ENCODE data around the gene BRME1.

Gene BRME1

DNA sequence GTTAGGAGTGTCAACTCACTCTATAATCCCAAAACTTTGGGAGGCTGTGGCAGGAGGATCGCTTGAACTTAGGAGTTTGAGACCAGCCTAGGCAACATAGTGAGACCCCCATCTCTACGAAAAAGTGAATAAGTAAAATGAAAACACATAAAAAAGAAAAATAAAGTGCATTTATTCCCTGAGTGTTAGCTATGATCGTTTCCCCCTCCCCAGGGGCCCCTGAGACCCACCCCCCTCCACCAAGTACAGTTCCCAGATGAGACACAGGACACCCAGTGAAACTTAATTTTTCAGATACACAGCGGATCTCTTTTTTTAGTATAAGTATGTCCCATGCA, 57.6 kb downstream of the BRME1 start:
- no peak overlapping the region for H3K4me3 ChIP-seq (ENCODE audit: low read depth, low read length)

DNA sequence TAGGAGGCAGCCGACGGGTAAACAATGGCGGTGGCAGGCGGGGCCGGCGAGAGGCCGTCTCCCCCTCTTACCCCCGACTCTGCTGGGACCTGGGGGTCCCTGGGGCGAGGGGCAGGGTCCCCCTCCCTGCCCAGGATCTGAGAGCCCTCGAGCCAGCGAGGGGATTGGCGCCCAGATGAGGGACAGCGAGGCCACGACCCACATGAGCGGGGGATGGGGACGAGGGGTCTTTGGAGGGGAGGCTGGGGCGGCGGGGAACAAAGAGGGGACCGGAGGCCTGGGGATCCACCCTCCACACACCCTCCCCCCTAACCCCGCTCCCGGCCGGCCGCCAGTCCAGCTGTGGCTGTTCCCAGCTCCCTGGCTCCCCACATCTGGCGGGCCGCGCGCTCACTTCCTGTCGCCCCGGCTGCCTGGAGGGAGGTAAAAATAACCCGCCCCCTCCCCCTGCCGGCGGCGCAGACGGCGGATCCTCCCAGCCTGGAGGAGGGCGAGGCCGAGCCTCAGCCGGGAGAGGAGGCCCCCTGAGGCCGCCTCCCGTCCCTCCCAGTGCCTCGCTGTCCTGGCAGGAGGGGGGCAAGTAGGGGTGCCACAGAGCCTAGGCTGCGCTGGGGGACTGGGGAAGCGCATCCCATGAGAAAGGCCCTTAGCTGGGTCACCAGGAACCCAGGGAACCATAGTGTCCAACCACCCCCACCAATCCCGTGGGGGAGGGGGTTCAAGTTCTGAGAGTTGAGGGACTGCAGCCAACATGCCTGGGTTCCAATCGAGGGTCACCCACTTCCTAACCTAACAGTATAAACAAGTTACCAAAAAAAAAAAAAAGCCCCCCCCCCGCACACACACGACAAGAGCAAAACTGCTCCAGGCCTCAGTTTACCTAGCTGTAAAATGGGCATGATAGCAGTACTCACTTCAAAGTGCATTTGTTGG, 58.2 kb downstream of the BRME1 start:
- peak overlapping the region; percentile 46 for H3K4me3 ChIP-seq (ENCODE audit: low read depth, low read length)

DNA sequence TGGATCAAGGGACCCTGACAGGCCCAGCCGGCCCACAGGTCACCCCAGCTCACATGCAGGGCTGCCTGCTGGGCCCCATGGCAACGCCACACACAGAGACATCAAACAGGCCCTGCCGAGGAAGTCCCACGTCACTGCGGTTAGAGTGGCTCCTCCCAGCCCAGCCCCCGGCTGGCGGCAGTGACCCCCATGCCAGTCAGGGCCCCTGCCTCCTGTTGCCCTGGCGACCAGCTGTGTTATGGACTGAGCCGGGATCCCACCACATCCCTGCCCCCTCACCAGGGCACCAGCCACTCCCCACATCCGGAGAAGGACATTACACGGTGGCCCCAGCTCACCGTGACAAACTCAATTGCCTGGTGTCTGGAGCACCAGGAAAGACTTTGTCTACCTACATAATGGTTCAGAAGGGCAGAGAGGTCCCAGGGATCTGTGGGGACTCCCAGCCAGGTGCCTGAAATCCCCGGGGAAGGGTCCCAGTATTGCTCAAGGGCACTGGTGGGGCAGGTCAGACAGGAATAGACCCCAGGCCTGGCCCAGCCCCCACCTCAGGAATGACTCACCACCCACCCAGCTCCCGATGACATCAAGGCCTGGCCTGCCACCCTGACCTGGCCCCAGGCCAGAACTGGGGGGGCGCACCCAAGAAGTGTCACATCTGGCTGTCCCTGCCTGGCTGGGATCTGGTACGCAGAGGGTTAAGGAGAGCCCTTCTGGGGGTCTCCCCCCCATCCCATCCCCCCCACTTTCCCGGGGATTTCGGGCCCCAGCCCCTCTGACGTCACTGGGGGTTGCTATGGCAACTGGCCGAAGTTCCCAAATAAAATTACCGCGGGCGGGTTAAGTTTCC, 59.1 kb downstream of the BRME1 start:
- peak overlapping the region; percentile 46 for H3K4me3 ChIP-seq (ENCODE audit: low read depth, low read length)

DNA sequence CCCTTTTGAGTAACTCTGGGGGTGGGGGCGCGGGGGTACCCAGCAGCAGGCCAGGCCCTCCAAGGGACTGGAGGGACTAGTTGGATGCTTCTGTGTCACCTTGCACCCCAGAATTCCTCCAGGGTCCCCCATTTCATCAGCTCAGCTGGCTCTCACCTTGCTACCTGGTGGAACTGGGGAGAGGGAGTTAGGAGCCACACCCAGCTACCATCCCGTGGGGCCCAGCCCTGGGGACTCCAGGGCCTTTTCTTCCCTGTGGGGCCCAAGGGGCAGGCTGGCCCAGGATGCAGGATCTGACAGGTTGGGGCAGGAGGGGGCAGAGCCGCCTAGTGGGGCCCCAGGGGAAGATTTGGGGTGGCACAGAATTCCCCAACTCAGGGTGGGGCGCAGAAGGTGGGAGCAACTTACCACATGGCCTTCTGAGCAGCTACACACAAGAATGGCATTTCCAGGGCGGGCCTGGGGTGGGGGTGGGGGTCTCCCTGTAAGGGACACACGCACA, 61.7 kb downstream of the BRME1 start:
- H3K4me3 ChIP-seq (ENCODE audit: low read depth, low read length): no peak overlapping the region

DNA sequence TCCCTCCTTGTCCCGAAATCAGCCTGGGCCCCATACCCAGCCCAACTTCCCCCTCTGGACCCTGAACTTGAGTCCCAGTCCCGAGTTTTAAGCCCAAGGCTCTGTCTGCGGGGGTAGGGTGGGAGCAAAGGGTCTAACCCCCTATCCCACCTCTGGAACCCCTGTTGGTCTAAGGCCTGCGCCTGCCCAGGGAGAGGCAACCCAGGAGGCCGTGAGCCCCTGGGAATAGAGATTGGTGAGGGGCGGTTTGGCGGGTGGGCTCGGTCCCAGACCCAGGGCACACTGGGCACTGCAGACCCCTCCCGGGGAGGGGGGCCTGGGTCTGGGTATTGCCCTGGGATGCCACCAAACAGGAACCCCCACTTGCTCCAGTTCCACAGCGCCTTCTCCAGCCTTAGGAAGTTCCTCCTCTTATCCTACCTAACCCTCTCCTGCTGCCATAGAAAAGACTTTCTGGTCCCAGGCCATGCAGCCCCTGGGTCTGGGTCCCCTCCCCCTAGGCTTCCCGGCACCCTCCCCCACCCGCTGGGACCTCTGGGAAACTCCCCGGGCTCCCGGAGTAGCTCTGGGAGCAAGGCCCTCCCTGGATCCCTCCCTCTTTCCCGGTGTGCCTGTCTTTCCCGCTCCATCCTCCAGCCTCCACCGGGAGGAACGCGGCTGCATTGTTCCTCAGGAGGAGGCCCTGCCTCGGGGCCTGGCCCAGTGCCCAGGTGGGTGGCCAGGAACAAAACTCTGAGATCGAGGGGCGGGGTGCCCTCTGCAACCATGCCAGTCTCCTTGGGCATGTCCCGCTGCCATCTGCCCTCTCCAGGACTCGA, 62.6 kb downstream of the BRME1 start:
- H3K4me3 ChIP-seq (ENCODE audit: low read depth, low read length): peak overlapping the region; percentile 29

DNA sequence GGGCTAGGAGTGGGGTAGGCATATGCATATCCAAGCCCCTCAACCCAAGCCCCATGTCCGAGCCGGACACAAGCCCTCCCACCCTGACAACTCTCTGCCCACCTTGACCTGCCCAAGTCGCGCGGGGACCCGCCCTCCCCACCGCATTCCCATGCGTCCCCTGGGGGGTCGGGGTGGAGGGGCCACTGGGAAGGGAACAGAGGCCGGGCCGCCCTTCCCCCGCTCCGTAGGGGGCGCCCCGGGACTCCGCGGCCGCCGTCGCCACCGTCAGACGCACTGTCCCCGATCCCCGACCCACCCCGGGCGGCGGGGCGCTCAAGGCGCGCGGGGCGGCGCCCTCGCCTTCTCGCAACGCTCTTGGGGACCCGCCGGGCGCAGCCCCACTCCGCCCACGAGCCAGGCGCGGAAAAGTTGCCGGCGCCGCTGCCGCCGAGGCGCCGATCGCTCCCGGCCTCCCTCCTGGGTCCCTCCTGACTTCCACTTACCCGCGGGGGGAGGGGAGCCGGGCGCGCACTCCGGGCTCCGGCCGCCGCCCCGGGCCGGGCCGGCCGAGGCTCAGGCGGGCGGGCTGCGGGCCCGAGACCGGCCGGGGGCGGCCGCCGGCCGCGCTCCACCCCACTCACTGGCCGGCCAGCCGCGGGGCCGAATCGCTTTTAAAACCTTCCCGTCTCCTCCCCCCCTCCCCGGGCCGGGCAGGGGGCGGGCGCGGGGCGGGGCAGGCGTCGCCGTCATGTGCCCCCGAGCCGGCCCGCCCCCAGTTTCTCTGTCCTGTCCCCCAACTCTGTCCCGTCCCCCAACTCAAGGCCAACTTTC, 63.4 kb downstream of the BRME1 start:
- H3K4me3 ChIP-seq (ENCODE audit: low read depth, low read length): peak overlapping the region; percentile 63

DNA sequence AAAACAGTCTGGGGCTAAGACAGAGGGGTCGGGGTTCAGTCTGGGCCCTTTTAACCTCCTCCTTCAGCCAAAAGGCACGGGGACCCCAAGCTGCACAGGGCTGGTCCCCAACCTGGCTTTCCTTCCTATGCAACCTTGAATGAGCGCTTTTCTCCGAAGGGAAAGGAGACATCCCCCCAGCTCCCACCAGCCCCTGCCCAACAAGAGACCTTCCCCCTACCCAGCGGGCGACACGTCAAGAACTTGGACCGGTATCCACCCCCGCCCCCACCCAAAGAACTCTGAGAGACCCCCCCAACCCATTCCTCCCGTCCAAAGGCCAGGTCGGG, 64.0 kb downstream of the BRME1 start:
- H3K4me3 ChIP-seq (ENCODE audit: low read depth, low read length): peak overlapping the region; percentile 63

DNA sequence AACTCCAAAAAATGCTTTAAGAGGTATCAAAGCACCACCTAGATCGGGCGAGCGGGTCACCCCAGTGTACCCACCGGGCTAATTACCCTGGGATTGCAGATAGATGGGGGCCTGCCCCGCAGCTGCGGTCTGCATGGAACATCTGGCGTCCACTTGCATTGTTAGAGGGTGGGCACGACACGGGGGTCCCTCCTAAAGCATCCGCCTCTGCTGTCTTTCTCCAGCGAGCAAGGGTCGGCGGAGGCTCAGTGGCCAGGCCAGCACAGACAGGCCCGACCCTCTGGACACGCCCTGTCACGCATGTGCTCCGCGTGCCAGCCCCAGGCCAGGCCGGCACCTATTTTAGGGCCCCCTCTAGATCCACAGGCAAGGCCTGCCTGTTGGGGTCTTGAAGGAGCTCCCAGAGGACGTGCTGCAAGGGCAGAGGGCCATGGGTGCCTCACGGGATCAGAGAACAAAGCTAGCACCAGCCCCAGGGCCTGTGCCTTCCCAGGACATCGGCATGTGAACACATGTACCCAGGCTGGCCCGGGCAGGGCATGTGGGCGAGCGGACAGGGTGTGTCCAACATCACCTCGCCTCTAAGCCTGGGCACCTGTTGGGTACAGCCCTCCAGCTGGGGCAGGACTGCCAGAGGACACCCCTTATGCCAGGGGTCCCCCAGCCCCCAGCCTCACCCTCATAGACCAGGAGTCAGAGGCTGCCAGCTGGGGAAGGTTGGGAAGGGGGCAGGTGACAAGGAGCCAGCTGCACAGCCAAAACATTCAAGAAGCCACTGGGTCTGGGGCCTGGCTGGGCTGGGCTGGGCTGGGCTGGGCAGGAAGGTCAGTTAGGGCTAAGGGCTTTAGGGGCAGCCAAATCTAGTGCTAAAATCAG, 64.6 kb downstream of the BRME1 start:
- H3K4me3 ChIP-seq (ENCODE audit: low read depth, low read length): peak overlapping the region; percentile 63

DNA sequence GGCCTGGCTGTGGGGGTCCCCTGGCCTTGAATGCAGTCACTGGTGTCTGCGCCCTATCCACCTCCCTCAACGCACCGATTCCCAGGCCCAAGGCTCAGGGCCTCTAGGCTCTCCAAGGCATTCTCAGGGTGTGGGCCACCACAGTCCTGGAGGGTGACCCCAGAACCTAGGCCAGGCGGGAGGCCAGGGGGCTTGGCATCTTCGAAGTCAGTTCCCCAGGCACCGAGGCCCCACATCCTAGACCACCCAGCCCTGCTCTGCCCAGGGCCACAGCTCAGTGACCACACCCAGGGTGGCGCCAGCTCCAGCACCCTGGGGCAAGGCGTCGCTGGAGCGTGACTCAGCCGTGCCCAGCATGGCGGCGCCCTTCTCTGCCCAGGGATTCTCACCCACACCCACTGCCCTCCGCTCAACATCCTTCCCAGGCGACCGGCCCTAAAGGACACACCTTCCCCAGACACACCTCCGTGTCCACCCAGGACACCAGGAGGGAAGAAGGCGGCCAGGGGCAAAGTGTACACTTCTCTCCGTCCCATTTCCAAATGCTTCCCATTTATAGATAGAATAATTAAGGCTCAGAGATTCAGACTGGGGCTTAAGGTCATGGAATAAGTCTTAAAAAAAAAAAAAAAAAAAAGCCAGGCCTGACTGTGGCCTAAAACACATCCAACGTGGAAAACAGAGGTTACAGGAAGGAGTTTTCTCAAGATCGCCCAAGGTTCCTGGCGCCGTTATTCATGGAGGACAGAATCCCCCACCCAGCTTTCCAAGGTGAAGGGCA, 65.4 kb downstream of the BRME1 start:
- H3K4me3 ChIP-seq (ENCODE audit: low read depth, low read length): no peak overlapping the region

DNA sequence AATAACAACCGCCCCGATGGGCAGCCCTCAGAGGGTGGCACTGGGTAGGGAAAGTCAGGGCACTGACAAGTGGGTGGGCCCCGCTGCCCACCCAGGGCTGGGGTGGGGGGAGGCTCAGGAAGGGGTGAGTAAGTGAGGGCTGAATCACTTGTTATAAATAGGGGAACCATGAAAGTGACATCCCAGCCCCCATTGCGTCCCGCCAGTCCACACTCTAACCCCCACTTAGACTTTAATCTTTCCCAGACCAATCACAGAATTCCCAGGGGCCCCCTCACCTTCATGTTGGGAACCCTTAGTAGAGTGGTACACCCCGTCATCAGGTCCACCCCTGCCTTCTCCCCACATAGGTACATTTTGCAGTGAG, 66.0 kb downstream of the BRME1 start:
- no peak overlapping the region for H3K4me3 ChIP-seq (ENCODE audit: low read depth, low read length)

DNA sequence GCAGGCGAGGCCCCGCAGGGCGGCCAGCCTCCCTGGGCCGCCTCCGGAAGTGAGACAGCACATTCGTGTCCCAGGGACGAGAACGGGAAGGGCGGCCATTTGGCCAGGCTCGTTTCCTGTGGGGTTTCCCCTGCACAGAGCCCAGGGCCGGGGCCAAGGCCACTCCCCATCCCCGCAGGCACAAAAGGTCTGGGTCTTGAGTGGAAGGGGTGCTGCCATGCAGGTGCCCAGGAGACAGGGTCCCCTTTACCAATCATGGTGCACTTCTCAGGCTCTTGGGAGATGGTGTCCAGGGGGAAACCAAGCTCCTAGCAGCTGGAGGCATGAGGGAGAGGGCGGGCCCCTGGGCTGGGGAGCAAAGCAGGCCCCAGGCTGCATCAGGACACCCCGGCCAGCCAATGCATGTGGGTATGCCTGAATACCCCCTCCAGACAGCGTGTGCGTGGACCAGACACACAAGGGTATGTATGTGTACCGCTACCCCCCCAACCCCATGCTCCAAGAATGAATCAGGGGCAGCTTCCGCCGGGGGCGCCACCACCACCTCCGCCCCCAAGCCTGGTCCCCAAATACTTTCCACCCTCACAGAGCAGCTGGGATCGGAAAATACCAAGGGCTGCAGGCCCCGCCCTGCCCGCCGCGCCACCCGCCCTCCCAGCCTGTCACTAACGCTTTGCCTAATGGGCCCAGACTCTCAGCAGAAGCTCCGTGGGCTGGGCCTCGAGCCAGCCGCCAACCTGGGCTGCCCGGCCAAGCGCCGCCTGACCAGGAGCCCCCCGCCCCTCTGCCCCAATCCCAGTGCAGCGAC, 66.6 kb downstream of the BRME1 start:
- no peak overlapping the region for H3K4me3 ChIP-seq (ENCODE audit: low read depth, low read length)

DNA sequence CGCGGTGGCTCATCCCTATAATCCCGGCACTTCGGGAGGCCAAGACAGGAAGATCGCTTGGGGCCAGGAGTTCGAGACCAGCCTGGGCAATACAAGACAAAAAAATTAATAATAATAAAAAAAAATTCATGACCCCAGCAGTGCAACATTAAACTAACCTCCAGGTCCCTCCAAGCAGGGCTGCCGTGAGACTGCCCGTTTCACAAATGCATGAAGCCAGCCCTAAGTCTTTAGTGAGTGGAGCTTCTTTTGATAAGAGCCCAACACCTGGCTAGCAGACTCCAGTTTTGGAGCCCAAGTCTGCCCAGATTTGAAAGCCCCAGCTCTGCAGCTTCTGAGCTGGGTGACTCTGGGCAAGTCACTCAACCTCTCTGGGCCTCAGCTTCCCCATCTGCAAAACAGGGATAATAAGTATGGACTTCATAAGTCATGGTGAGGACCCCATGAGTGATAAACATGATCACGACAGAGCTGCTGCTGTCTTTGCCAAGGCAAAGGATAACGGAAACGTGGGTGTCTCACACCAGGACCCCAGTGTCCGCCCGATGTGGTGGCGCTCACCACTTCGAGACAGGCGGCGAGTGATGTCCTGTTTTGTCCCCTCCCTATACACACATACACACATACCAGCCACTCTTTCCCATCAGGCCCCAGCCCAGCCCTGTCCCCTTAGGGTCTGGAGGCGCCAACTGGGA, 67.3 kb downstream of the BRME1 start:
- H3K4me3 ChIP-seq (ENCODE audit: low read depth, low read length): no peak overlapping the region

DNA sequence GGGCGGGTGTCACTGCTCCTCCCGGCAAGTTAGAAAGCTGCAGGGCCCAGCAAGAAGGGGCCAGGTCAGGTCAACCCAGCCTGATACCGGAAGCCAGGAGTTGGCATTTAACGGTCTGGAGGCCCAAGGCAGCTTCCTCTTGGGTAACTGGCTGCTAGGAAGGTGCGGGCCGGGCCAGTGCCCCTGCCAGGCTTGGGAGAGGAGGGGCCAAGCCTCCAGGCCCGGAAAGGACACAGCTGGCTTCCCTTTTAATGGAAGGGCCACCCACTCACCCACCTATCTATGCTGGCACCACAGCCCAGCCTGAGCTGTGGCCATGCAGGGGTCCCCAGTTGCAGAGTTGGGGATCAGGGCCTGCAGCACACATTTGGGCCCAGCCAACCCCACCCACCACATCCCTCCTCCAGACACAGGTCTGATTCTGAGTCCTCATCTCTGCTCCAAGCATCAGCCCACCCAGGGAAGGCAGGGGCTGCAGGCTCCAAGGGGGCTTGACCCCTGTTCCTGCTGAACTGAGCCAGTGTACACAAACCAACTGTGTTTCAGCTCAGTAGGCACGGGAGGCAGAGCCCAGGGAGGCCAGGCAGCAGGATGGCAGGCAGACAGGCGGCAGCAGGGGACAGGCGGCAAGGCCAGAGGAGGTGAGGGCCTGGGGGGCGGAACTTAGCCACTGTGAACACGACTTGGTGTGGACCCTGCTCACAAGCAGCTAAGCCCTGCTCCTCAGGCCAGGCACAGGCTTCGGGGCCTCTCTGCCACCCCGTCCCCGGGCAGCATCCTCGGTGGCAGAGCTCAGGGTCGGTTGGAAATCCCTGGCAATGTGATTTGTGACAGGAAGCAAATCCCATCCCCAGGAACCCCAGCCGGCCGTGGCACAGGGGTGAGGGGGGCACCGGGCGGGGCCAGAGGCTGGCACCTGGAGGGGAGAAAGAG, 69.9 kb downstream of the BRME1 start:
- no peak overlapping the region for H3K4me3 ChIP-seq (ENCODE audit: low read depth, low read length)

DNA sequence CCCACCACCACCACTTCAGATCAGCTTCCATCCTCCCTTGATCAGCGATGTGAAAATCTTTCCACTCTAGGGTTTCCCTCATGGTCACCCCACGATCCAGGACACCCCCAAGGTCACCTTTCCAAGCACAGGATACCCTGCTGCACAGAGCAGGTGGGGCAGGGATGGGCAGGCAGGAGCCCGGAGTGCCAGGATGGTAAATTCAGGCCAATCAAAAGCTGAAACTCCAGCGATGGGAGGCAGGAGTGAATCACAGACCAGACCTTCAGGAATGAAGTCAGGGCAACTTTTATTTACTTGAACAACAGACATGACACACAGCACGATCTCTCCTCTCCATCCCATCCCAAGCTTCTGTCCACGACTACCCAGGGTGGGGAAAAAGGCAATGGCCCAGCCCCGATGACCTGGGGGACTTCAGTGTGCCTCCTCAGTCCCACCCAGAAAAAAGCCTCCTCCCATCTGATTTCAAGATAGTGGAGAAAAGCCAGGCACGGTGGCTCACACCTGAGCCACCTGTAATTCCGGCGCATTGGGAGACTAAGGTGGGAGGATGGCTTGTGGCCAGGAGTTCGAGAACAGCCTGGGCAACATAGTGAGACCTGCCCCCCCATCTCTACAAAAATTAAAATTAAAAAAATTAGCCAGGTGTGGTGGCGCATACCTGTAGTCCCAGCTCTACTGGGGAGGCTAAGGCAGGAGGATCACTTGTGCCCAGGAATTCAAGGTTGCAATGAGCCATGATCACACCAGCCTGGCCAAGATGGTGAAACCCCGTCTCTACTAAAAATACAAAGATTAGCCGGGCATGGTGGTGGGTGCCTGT, 71.5 kb downstream of the BRME1 start:
- H3K4me3 ChIP-seq (ENCODE audit: low read depth, low read length): no peak overlapping the region
